ENCODE data around the gene MAP3K2. TPM values are rescaled to one million over a fixed set of nuclear protein-coding genes. Genes with fewer than 3 reads are reported as not detected.

The MAP3K2 gene
- total RNA-seq, 2 donors from 2014 or later, result 61.6 to 63.8 TPM

GRCh38 chr2:127330753-127331152, 57.0 kb downstream of the MAP3K2 start:
- Histone ChIP-seq H3K36me3 (no peaks in the 10 kb centered on the region), H3K27me3 (replicated peaks; ENCODE audit: insufficient read depth) (no peaks in the 10 kb centered on the region), H3K4me1 (replicated peaks) (no peaks in the 10 kb centered on the region), H3K27ac (no peak overlapping the region), H3K9me3 (no peaks in the 10 kb centered on the region), H3K4me3 (no peak overlapping the region)
- TF ChIP-seq CTCF (IDR thresholded peaks at IDR 0.05), result no peak
- no peak for TF ChIP-seq POLR2AphosphoS5 (IDR thresholded peaks at IDR 0.05)
- TF ChIP-seq POLR2A (IDR thresholded peaks at IDR 0.05), result no peak
- WGBS, result 98% methylated on average over 1 of the region's 1 CpG
- DNase-seq (ENCODE audit: low spot score), result no peak
- intact Hi-C loops (cut with DNase I), result no loop called here

GRCh38 chr2:127326289-127326945, 61.4 kb downstream of the MAP3K2 start:
- intact Hi-C loops (cut with DNase I), result no loop called here
- Histone ChIP-seq H3K27me3 (replicated peaks; ENCODE audit: insufficient read depth) (no peaks in the 10 kb centered on the region), H3K27ac (no peak overlapping the region), H3K36me3 (no peaks in the 10 kb centered on the region), H3K4me3 (no peak overlapping the region), H3K9me3 (no peaks in the 10 kb centered on the region), H3K4me1 (replicated peaks) (no peaks in the 10 kb centered on the region)
- TF ChIP-seq CTCF (IDR thresholded peaks at IDR 0.05) (no peak), POLR2AphosphoS5 (IDR thresholded peaks at IDR 0.05) (no peak), POLR2A (IDR thresholded peaks at IDR 0.05) (no peak)
- no peak for DNase-seq (ENCODE audit: low spot score)
- 86% methylated on average over 2 of the region's 2 CpGs for WGBS

GRCh38 chr2:127324635-127325034, 63.1 kb downstream of the MAP3K2 start:
- intact Hi-C loops (cut with DNase I), result loop anchor here (5.0 kb wide), 1 partner anchor 158 kb away; no protein-coding TSS in a partner anchor
- WGBS, result 56% methylated on average over 3 of the region's 3 CpGs
- Histone ChIP-seq H3K36me3 (no peaks in the 10 kb centered on the region), H3K9me3 (no peaks in the 10 kb centered on the region), H3K27ac (no peak overlapping the region), H3K4me1 (replicated peaks) (no peaks in the 10 kb centered on the region), H3K4me3 (no peak overlapping the region), H3K27me3 (replicated peaks; ENCODE audit: insufficient read depth) (no peaks in the 10 kb centered on the region)
- TF ChIP-seq POLR2A (IDR thresholded peaks at IDR 0.05) (no peak), CTCF (IDR thresholded peaks at IDR 0.05) (peak in 3 of 4 experiments; percentile 43 to 59 (median 58)), POLR2AphosphoS5 (IDR thresholded peaks at IDR 0.05) (no peak)
- no peak for DNase-seq (ENCODE audit: low spot score)

- no peaks in the 10 kb centered on the region for H3K27me3 ChIP-seq (replicated peaks; ENCODE audit: insufficient read depth)
- no peak overlapping the region for H3K4me3 ChIP-seq
- DNase-seq (ENCODE audit: low spot score), result no peak
- H3K9me3 ChIP-seq, result no peaks in the 10 kb centered on the region
- H3K36me3 ChIP-seq, result no peaks in the 10 kb centered on the region
- H3K4me1 ChIP-seq (replicated peaks), result no peaks in the 10 kb centered on the region
- TF ChIP-seq CTCF (IDR thresholded peaks at IDR 0.05), result no peak
- H3K27ac ChIP-seq, result no peak overlapping the region
- intact Hi-C loops (cut with DNase I), result loop anchor here (5.0 kb wide), 1 partner anchor 161 kb away; no protein-coding TSS in a partner anchor
Measured at GRCh38 chr2:127321303-127321702, 66.5 kb downstream of the MAP3K2 start.

GRCh38 chr2:127320586-127321275, 67.0 kb downstream of the MAP3K2 start:
- intact Hi-C loops (cut with DNase I), result loop anchor here (5.0 kb wide), 1 partner anchor 162 kb away; no protein-coding TSS in a partner anchor
- Histone ChIP-seq H3K27ac (no peak overlapping the region), H3K4me1 (replicated peaks) (no peaks in the 10 kb centered on the region), H3K36me3 (no peaks in the 10 kb centered on the region), H3K9me3 (no peaks in the 10 kb centered on the region), H3K4me3 (no peak overlapping the region), H3K27me3 (replicated peaks; ENCODE audit: insufficient read depth) (no peaks in the 10 kb centered on the region)
- DNase-seq (ENCODE audit: low spot score), result no peak
- TF ChIP-seq CTCF (IDR thresholded peaks at IDR 0.05) (no peak), POLR2A (IDR thresholded peaks at IDR 0.05) (no peak), POLR2AphosphoS5 (IDR thresholded peaks at IDR 0.05) (no peak)
- 94% methylated on average over 1 of the region's 1 CpG for WGBS

Data from prostate gland (tissue), 2 donors.